Activated B cell treated with CpG ODN at 0.5 μM for 24 hours (primary cell): ENCODE results near the gene MSI2. TPM values are rescaled to one million over a fixed set of nuclear protein-coding genes. Genes with fewer than 3 reads are reported as not detected.

Experiments used
- ATAC-seq: fragments of 200-7000 bp; cut with Tn5 transposase; one replicate; pipeline ENCODE4 v1.10.0; 2021; ENCODE audit warnings: low read depth, mild to moderate bottlenecking, moderate library complexity
- CTCF ChIA-PET: fragments of 350-600 bp; sonication (Branson Sonifier 250); formaldehyde crosslinking; loops from one replicate; lab custom pipeline; 2021; ENCODE audit warnings: antibody characterized with exemption; lab: Charles Lee
- POLR2A ChIA-PET: fragments of 350-600 bp; sonication (Branson Sonifier 250); formaldehyde crosslinking; loops from one replicate; lab custom pipeline; 2021; ENCODE audit warnings: antibody characterized with exemption; lab: Charles Lee
- DNase-seq: peaks from one replicate; pipeline ENCODE4 v3.0.0; 2022
- H3K27ac Mint-ChIP-seq: one replicate; pipeline ENCODE4 v1.8.0; 2020; ENCODE audit warnings: mixed read lengths
- H3K27me3 Mint-ChIP-seq: one replicate; pipeline ENCODE4 v1.8.0; 2021; ENCODE audit warnings: mixed read lengths
- H3K36me3 Mint-ChIP-seq: one replicate; pipeline ENCODE4 v1.8.0; 2021; ENCODE audit warnings: low read depth, mixed read lengths
- H3K4me1 Mint-ChIP-seq: one replicate; pipeline ENCODE4 v1.8.0; 2021; ENCODE audit warnings: mixed read lengths
- H3K4me3 Mint-ChIP-seq: one replicate; pipeline ENCODE4 v1.8.0; 2020; ENCODE audit warnings: mild to moderate bottlenecking, mixed read lengths
- H3K9me3 Mint-ChIP-seq: one replicate; pipeline ENCODE4 v1.8.0; 2020; ENCODE audit warnings: mixed read lengths
- CTCF ChIP-seq: fragments of 200-600 bp; IDR thresholded peaks from one replicate; pipeline ENCODE4 v1.8.0; 2022; ENCODE audit warnings: antibody characterized with exemption, mild to moderate bottlenecking
- intact Hi-C: fragments of 100-400 bp; cut with micrococcal nuclease; formaldehyde crosslinking; loops from one replicate; pipeline ENCODE4 v1.15.1; 2024
- total RNA-seq: library from RNA; stranded (reverse); gene quantifications from 2 replicates; pipeline ENCODE4 v1.2.3, GENCODE V29; 2022

MSI2 gene
- total RNA-seq, 1 donor from 2014 or later: 102 TPM

DNA sequence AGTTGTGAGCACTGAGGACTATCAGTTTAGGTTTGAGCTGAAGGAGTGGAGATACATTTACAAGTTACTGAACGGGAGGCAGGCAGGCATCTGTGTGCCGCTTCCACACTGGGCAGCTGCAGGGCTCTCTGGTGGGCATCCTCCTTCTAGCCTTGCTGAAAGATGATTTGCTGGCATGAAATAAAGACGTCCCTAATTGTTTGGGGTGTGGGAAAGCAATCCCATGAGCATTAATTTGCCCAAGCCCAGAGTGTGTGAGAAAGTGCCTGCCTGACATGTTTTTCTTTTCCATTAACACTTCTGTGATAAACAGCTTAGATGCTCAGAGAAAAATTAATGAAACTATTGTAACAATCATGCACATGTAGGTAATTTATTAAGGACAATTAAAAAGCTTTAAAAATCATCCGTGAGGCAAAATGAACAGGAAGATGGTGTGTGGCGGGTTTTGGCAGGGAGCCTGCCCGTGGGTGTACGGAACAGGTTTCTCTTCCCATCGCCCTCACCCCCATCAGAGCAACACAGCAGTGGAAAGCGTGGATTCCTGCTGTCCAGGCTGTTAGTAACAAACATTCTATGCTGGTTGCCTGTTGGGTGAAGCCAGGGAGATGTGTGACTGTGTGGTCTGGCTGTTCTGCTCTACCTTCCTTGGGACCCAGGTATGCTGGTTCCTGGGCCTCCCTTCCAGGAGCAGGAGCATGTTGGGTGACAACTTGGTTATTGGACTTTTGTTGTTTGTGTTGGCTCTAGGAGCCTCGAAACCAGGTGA lies 191.9 kb downstream of the MSI2 start:
- no peak for TF ChIP-seq CTCF
- intact Hi-C loops: no loop called here
- H3K36me3 Mint-ChIP-seq: peaks cover 8% of the 10 kb centered on the region
- ChIA-PET POLR2A (no interaction called here), CTCF (interaction anchor here (1.5 kb wide), 1 partner anchor 224 kb away, joined by 4 read pairs; no protein-coding TSS in a partner anchor)
- no peak for ATAC-seq
- no peak for DNase-seq
- no peaks in the 10 kb centered on the region for H3K27me3 Mint-ChIP-seq
- H3K4me3 Mint-ChIP-seq: peak overlapping the region; percentile 39
- H3K9me3 Mint-ChIP-seq: no peaks in the 10 kb centered on the region
- H3K4me1 Mint-ChIP-seq: peaks cover 66% of the 10 kb centered on the region
- peak overlapping the region; percentile 14 for H3K27ac Mint-ChIP-seq

GRCh38 chr17:57448759-57449283 lies 192.5 kb downstream of the MSI2 start:
- POLR2A ChIA-PET: no interaction called here
- intact Hi-C loops: no loop called here
- peaks cover 8% of the 10 kb centered on the region for H3K36me3 Mint-ChIP-seq
- no peaks in the 10 kb centered on the region for H3K9me3 Mint-ChIP-seq
- TF ChIP-seq CTCF: no peak
- no peak for DNase-seq
- no peak overlapping the region for H3K27ac Mint-ChIP-seq
- no peak for ATAC-seq
- CTCF ChIA-PET: interaction anchor here (1.5 kb wide), 1 partner anchor 223 kb away, joined by 4 read pairs; no protein-coding TSS in a partner anchor
- H3K27me3 Mint-ChIP-seq: no peaks in the 10 kb centered on the region
- H3K4me3 Mint-ChIP-seq: no peak overlapping the region
- peaks cover 60% of the 10 kb centered on the region for H3K4me1 Mint-ChIP-seq

DNA sequence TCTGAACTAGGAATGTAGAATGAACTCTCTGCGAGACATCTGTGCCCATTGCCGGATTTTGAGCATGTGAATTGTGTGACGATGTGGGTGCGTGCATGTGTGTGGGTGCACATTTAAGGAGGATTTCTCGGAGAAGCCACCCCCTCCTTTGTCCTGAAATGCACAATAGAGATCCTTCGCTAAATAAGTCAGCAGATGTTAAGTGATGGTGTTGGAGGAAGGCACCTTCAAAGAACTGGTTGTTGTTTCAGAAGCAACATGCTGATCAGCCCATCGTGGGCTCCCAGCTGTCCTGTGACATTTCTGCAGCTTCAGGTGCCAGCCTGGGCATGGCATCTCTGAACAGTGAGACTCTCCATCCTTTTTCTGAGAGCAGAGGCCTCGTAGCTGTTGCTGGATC lies 194.9 kb downstream of the MSI2 start:
- DNase-seq: no peak
- no peak for ATAC-seq
- ChIA-PET POLR2A (interaction anchor here (0.7 to 1.1 kb wide), 2 partner anchors 10 to 95 kb away, joined by 7 to 9 read pairs; no protein-coding TSS in a partner anchor), CTCF (no interaction called here)
- peaks cover 12% of the 10 kb centered on the region for H3K36me3 Mint-ChIP-seq
- H3K4me1 Mint-ChIP-seq: peaks cover 59% of the 10 kb centered on the region
- H3K27me3 Mint-ChIP-seq: no peaks in the 10 kb centered on the region
- no peak for TF ChIP-seq CTCF
- intact Hi-C loops: no loop called here
- H3K4me3 Mint-ChIP-seq: no peak overlapping the region
- no peak overlapping the region for H3K27ac Mint-ChIP-seq
- H3K9me3 Mint-ChIP-seq: no peaks in the 10 kb centered on the region

DNA sequence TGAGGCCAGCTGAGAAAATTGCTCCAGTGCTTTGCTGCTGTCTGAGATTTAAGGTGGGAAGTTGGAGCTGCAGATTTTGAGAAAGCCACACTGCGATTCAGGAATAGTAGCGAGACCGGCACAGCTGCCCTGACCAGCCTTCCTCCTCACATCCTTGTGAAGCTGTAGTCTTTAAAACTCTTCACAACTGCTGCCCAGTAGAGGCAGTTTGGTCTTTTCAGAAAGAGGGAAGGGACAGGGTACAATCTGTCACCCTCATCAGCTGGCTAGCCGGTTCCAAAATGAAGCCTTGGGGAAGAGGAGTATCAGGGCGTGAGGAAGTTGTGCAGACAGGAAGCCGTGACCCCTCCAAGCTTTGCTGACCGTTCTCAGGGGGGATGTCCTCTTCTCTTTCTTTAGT lies 195.3 kb downstream of the MSI2 start:
- DNase-seq (no peak), ATAC-seq (no peak)
- H3K4me1 Mint-ChIP-seq: peaks cover 56% of the 10 kb centered on the region
- POLR2A ChIA-PET: interaction anchor here (1.1 kb wide), 1 partner anchor 9 kb away, joined by 9 read pairs; no protein-coding TSS in a partner anchor
- intact Hi-C loops: no loop called here
- H3K27ac Mint-ChIP-seq: no peak overlapping the region
- no peaks in the 10 kb centered on the region for H3K9me3 Mint-ChIP-seq
- CTCF ChIA-PET: no interaction called here
- H3K36me3 Mint-ChIP-seq: peaks cover 13% of the 10 kb centered on the region
- TF ChIP-seq CTCF: no peak
- no peaks in the 10 kb centered on the region for H3K27me3 Mint-ChIP-seq
- H3K4me3 Mint-ChIP-seq: no peak overlapping the region

DNA sequence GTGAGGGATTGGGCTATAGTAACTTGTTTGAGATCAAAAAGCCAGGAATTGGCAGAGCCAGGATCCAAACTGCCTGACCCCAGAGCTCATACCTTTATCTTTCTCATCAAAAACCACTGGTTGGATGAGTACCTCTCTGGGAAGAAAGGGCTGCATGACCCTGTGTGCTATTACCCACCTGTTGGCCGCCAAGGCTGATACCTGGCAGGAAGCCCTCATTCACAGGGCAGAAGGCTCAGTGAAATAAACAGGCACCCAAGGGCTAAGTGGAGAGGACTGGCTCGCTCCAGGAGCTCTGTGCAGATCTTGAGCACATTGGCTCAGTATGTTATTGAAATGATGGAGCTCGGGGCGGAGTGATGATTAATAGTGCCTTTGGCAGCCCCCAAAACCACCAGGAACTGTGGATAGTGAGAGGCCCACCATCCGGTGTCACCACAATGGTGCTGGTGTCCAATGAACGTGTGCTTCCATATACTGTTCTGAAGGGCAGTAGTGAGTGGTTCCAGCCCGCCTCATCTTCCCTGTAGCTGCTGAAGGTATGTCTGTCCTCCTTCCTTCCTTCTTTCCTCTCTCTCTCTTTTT lies 197.6 kb downstream of the MSI2 start:
- Mint-ChIP-seq H3K4me1 (peaks cover 42% of the 10 kb centered on the region), H3K4me3 (no peak overlapping the region), H3K36me3 (peaks cover 13% of the 10 kb centered on the region), H3K27ac (no peak overlapping the region), H3K9me3 (no peaks in the 10 kb centered on the region), H3K27me3 (no peaks in the 10 kb centered on the region)
- DNase-seq: no peak
- intact Hi-C loops: no loop called here
- TF ChIP-seq CTCF: no peak
- ATAC-seq: no peak
- CTCF ChIA-PET: interaction anchor here (1.7 kb wide), 1 partner anchor 210 kb away, joined by 6 read pairs; no protein-coding TSS in a partner anchor
- POLR2A ChIA-PET: interaction anchor here (0.9 to 1.3 kb wide), 2 partner anchors 11 to 98 kb away, joined by 3 to 5 read pairs; no protein-coding TSS in a partner anchor
